Neural cell (in vitro differentiated cells): ENCODE measurements around the gene RPL13A. TPM values are rescaled to one million over a fixed set of nuclear protein-coding genes. Genes with fewer than 3 reads are reported as not detected.

ENCODE experiments used
- H2AFZ ChIP-seq: fragments of 200-600, 300-800 bp; sonication (generic), shearing (Covaris generic); 2 replicates; pipeline ENCODE4 v1.6.0; 2014; ENCODE audit warnings: low read depth, mild to moderate bottlenecking, antibody characterized with exemption, low read length, moderate library complexity
- H3F3A ChIP-seq: fragments of 200-600 bp; shearing (Covaris generic); 2 replicates; pipeline ENCODE4 v1.6.1; 2016; ENCODE audit warnings: mild to moderate bottlenecking, moderate library complexity, mixed read lengths, antibody characterized with exemption, low read length; ENCODE audit not compliant: insufficient read depth, poor library complexity, severe bottlenecking
- H3K27ac ChIP-seq: fragments of 200-600, 300-800 bp; sonication (generic), shearing (Covaris generic); 2 replicates; pipeline ENCODE4 v1.5.1; 2014; ENCODE audit warnings: mild to moderate bottlenecking, low read length, moderate library complexity
- H3K27me3 ChIP-seq: fragments of 300-800, 200-600 bp; sonication (generic), shearing (Covaris generic); 2 replicates; pipeline ENCODE4 v1.6.0; 2014; ENCODE audit warnings: mild to moderate bottlenecking, low read depth, low read length, moderate library complexity; ENCODE audit not compliant: insufficient read depth
- H3K36me3 ChIP-seq: fragments of 300-800, 200-600 bp; sonication (generic), shearing (Covaris generic); 2 replicates; pipeline ENCODE4 v1.5.1; 2014; ENCODE audit warnings: mild to moderate bottlenecking, antibody characterized with exemption, low read length, moderate library complexity; ENCODE audit not compliant: insufficient read depth
- H3K4me2 ChIP-seq: fragments of 300-800, 200-600 bp; sonication (generic), shearing (Covaris generic); 2 replicates; pipeline ENCODE4 v1.6.0; 2014; ENCODE audit warnings: mild to moderate bottlenecking, low read length
- H3K4me3 ChIP-seq: fragments of 300-800, 200-600 bp; sonication (generic), shearing (Covaris generic); 2 replicates; pipeline ENCODE4 v1.5.1; 2014; ENCODE audit warnings: mild to moderate bottlenecking, low read length, moderate library complexity
- H3K79me2 ChIP-seq: fragments of 200-600 bp; shearing (Covaris generic); replicated peaks from 2 replicates; pipeline ENCODE4 v1.6.0; 2014; ENCODE audit warnings: mild to moderate bottlenecking, low read length, moderate library complexity; ENCODE audit not compliant: insufficient read depth
- H3K9ac ChIP-seq: fragments of 300-800, 200-600 bp; sonication (generic), shearing (Covaris generic); 2 replicates; pipeline ENCODE4 v1.6.1; 2016; ENCODE audit warnings: mild to moderate bottlenecking, low read length, mixed read lengths
- H3K9me2 ChIP-seq: fragments of 200-600 bp; shearing (Covaris generic); 2 replicates; pipeline ENCODE4 v1.6.1; 2016; ENCODE audit warnings: mild to moderate bottlenecking, low read length, mixed read lengths; ENCODE audit not compliant: insufficient read depth
- H3K9me3 ChIP-seq: fragments of 200-600, 300-800 bp; sonication (generic), shearing (Covaris generic); 2 replicates; pipeline ENCODE4 v1.6.1; 2016; ENCODE audit warnings: mild to moderate bottlenecking, mixed run types, low read length, moderate library complexity, mixed read lengths
- H4K20me1 ChIP-seq: fragments of 200-600 bp; shearing (Covaris generic); 2 replicates; pipeline ENCODE4 v1.6.1; 2016; ENCODE audit warnings: mild to moderate bottlenecking, mixed run types; ENCODE audit not compliant: insufficient read depth
- EP300 ChIP-seq: fragments of 450-650 bp; conservative IDR thresholded peaks from 2 replicates; pipeline ENCODE4 v1.6.1; 2014; ENCODE audit warnings: antibody characterized with exemption, mild to moderate bottlenecking, moderate library complexity; ENCODE audit not compliant: poor library complexity, severe bottlenecking
- EZH2 ChIP-seq: fragments of 200-600, 300-800 bp; shearing (Covaris generic), sonication (generic); IDR thresholded peaks from 2 replicates; pipeline ENCODE4 v1.6.1; 2014; ENCODE audit warnings: antibody characterized with exemption, low read length, borderline replicate concordance, mild to moderate bottlenecking; ENCODE audit not compliant: insufficient read depth, poor library complexity, severe bottlenecking
- MXI1 ChIP-seq: fragments of 450-650 bp; conservative IDR thresholded peaks from 2 replicates; pipeline ENCODE4 v1.6.1; 2014; ENCODE audit warnings: antibody characterized with exemption, mild to moderate bottlenecking; ENCODE audit not compliant: poor library complexity, severe bottlenecking
- POLR2AphosphoS5 ChIP-seq: IDR thresholded peaks from 2 replicates; pipeline ENCODE4 v1.6.1; 2012
- RAD21 ChIP-seq: fragments of 450-650 bp; conservative IDR thresholded peaks from 2 replicates; pipeline ENCODE4 v1.6.1; 2014; ENCODE audit warnings: antibody characterized with exemption, mild to moderate bottlenecking, moderate library complexity
- SMC3 ChIP-seq: fragments of 450-650 bp; conservative IDR thresholded peaks from 2 replicates; pipeline ENCODE4 v1.6.1; 2014; ENCODE audit warnings: antibody characterized with exemption, mild to moderate bottlenecking, moderate library complexity; ENCODE audit not compliant: poor library complexity
- TAF1 ChIP-seq: IDR thresholded peaks from 2 replicates; pipeline ENCODE4 v1.6.1; 2012; ENCODE audit warnings: low read depth
- polyA plus RNA-seq: library from polyadenylated mRNA; depleted of rRNA; stranded (reverse); fragments of >200 nt; gene quantifications from 2 replicates; pipeline ENCODE4 v1.2.3, GENCODE V29; 2014
- TF ChIP-seq, protein P1 (sequence below): IDR thresholded peaks from 2 replicates; pipeline ENCODE4 v1.6.1; 2012; ENCODE audit warnings: borderline replicate concordance
- TF ChIP-seq, protein P2 (sequence below): fragments of 450-650 bp; IDR thresholded peaks from 2 replicates; pipeline ENCODE4 v1.5.1; 2014; ENCODE audit warnings: antibody characterized with exemption, mild to moderate bottlenecking, moderate library complexity; ENCODE audit not compliant: poor library complexity, severe bottlenecking

RPL13A gene
- polyA plus RNA-seq, 1 donor from 2014 or later, result 2,313 TPM

DNA sequence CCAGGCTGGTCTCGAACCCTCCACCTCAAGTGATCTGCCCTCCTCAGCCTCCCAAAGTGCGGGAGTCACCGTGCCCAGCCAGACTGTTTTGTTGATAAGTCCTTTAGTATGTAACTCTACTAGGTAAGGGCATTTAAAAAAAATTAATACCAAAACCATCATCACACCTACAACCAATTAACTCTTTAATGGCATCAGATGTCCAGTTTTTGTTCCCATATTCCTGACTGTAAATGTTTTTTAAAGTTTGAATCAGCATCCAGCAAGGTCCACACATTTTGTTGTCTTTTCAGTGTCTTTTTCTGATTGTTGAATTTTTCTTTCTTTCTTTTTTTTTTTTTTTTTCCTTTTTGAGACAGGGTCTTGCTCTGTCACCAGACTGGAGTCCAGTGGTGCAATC lies 30.6 kb downstream of the RPL13A start:
- Histone ChIP-seq H3K9ac (no peak overlapping the region), H4K20me1 (no peaks in the 10 kb centered on the region), H3K9me3 (no peaks in the 10 kb centered on the region), H3K27me3 (no peaks in the 10 kb centered on the region), H3K4me3 (no peak overlapping the region), H3K36me3 (no peaks in the 10 kb centered on the region), H3K27ac (no peak overlapping the region), H3K4me2 (no peak overlapping the region), H3K9me2 (no peaks in the 10 kb centered on the region), H3F3A (no peaks in the 10 kb centered on the region), H2AFZ (no peak overlapping the region), H3K79me2 (no peaks in the 10 kb centered on the region)
- TF ChIP-seq, protein P1, sequence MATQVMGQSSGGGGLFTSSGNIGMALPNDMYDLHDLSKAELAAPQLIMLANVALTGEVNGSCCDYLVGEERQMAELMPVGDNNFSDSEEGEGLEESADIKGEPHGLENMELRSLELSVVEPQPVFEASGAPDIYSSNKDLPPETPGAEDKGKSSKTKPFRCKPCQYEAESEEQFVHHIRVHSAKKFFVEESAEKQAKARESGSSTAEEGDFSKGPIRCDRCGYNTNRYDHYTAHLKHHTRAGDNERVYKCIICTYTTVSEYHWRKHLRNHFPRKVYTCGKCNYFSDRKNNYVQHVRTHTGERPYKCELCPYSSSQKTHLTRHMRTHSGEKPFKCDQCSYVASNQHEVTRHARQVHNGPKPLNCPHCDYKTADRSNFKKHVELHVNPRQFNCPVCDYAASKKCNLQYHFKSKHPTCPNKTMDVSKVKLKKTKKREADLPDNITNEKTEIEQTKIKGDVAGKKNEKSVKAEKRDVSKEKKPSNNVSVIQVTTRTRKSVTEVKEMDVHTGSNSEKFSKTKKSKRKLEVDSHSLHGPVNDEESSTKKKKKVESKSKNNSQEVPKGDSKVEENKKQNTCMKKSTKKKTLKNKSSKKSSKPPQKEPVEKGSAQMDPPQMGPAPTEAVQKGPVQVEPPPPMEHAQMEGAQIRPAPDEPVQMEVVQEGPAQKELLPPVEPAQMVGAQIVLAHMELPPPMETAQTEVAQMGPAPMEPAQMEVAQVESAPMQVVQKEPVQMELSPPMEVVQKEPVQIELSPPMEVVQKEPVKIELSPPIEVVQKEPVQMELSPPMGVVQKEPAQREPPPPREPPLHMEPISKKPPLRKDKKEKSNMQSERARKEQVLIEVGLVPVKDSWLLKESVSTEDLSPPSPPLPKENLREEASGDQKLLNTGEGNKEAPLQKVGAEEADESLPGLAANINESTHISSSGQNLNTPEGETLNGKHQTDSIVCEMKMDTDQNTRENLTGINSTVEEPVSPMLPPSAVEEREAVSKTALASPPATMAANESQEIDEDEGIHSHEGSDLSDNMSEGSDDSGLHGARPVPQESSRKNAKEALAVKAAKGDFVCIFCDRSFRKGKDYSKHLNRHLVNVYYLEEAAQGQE, result no peak
- TF ChIP-seq RAD21, result no peak
- no peak for TF ChIP-seq MXI1
- TF ChIP-seq TAF1, result no peak
- TF ChIP-seq, protein P2, sequence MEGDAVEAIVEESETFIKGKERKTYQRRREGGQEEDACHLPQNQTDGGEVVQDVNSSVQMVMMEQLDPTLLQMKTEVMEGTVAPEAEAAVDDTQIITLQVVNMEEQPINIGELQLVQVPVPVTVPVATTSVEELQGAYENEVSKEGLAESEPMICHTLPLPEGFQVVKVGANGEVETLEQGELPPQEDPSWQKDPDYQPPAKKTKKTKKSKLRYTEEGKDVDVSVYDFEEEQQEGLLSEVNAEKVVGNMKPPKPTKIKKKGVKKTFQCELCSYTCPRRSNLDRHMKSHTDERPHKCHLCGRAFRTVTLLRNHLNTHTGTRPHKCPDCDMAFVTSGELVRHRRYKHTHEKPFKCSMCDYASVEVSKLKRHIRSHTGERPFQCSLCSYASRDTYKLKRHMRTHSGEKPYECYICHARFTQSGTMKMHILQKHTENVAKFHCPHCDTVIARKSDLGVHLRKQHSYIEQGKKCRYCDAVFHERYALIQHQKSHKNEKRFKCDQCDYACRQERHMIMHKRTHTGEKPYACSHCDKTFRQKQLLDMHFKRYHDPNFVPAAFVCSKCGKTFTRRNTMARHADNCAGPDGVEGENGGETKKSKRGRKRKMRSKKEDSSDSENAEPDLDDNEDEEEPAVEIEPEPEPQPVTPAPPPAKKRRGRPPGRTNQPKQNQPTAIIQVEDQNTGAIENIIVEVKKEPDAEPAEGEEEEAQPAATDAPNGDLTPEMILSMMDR, result no peak
- TF ChIP-seq SMC3, result no peak
- TF ChIP-seq POLR2AphosphoS5, result no peak
- no peak for TF ChIP-seq EZH2
- no peak for TF ChIP-seq EP300

DNA sequence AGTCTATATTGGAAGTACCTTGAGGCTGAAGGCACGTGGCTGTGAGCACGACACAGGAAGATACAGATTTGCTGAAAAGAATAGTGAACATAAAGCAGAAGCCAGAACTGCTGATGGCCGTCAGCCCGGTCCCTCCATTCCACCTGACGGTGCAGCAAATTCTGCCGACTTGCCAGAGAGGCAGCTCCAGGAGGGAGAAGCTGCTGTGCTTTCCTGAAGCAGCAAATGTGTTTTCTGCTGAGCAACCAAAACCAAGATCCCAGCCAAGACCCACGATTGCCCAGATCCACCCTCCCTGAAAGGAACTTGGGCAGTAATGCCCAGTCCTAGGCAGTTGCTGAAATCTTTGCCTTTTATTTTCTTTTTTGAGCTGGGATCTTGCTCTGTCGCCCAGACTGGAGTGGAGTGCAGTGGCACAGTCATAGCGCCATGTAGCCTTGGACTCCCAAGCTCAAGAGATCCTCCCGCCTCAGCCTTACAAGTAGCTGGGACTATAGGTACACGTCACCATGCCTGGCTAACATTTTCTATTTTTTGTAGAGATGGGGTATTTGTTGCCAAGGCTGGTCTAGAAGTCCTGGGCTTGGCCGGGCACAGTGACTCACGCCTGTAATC lies 33.4 kb downstream of the RPL13A start:
- H4K20me1 ChIP-seq, result no peaks in the 10 kb centered on the region
- H3K27ac ChIP-seq, result no peak overlapping the region
- no peak overlapping the region for H3K4me2 ChIP-seq
- no peak overlapping the region for H2AFZ ChIP-seq
- H3K9me3 ChIP-seq, result no peaks in the 10 kb centered on the region
- TF ChIP-seq SMC3 (no peak), EZH2 (no peak)
- no peak overlapping the region for H3K4me3 ChIP-seq
- no peaks in the 10 kb centered on the region for H3K79me2 ChIP-seq
- no peaks in the 10 kb centered on the region for H3F3A ChIP-seq
- H3K9ac ChIP-seq, result no peak overlapping the region
- H3K36me3 ChIP-seq, result no peaks in the 10 kb centered on the region
- H3K9me2 ChIP-seq, result no peaks in the 10 kb centered on the region
- no peaks in the 10 kb centered on the region for H3K27me3 ChIP-seq
